DND-41 (cell line): ENCODE measurements around the gene PPP1R14B.
A peak's percentile ranks its signal among the peaks of the same experiment; 100 is the strongest.

ENCODE experiments used
- ATAC-seq: fragments of 200-7000 bp; cut with Tn5 transposase; 3 replicates; pipeline ENCODE4 v1.9.1; 2021; ENCODE audit warnings: low read depth; ENCODE audit not compliant: insufficient read depth
- DNase-seq: peaks from one replicate; pipeline ENCODE4 v3.0.0-alpha.2; 2020
- H2AFZ ChIP-seq: 2 replicates; pipeline ENCODE4 v1.6.0; 2012; ENCODE audit warnings: low read depth, low read length
- H3K27ac ChIP-seq: 2 replicates; pipeline ENCODE4 v1.5.1; 2012; ENCODE audit warnings: low read length, inconsistent platforms
- H3K27me3 ChIP-seq: fragments of 200-600 bp; sonication (generic); 2 replicates; pipeline ENCODE4 v1.6.0; 2012; ENCODE audit warnings: low read length, mild to moderate bottlenecking, inconsistent platforms; ENCODE audit not compliant: insufficient read depth, poor library complexity
- H3K36me3 ChIP-seq: 2 replicates; pipeline ENCODE4 v1.5.1; 2012; ENCODE audit warnings: low read length, inconsistent platforms; ENCODE audit not compliant: insufficient read depth
- H3K4me1 ChIP-seq: 2 replicates; pipeline ENCODE4 v1.5.1; 2012; ENCODE audit warnings: mild to moderate bottlenecking, low read length; ENCODE audit not compliant: insufficient read depth
- H3K4me2 ChIP-seq: 2 replicates; pipeline ENCODE4 v1.6.0; 2012; ENCODE audit warnings: mild to moderate bottlenecking, moderate library complexity, low read length, inconsistent platforms; ENCODE audit not compliant: insufficient read depth
- H3K4me3 ChIP-seq, 2 experiments: fragments of 200-600 bp in 1 of 2; shearing (Covaris generic) in 1 of 2; 2 replicates each; pipeline ENCODE4 v1.5.1; 2012 to 2016; ENCODE audit warnings: inconsistent platforms in 2 of 2, low read length in 2 of 2, mild to moderate bottlenecking in 2 of 2, low read depth in 1 of 2, moderate library complexity in 1 of 2
- H3K79me2 ChIP-seq: 2 replicates; pipeline ENCODE4 v1.6.0; 2012; ENCODE audit warnings: low read length, inconsistent platforms; ENCODE audit not compliant: insufficient read depth
- H3K9ac ChIP-seq: 2 replicates; pipeline ENCODE4 v1.6.0; 2012; ENCODE audit warnings: low read depth, mild to moderate bottlenecking, inconsistent platforms, low read length, moderate library complexity
- H3K9me3 ChIP-seq: 2 replicates; pipeline ENCODE4 v1.5.1; 2012; ENCODE audit warnings: low read length, moderate library complexity, mild to moderate bottlenecking, inconsistent platforms; ENCODE audit not compliant: insufficient read depth, severe bottlenecking
- H4K20me1 ChIP-seq: 2 replicates; pipeline ENCODE4 v1.6.0; 2012; ENCODE audit warnings: low read length; ENCODE audit not compliant: insufficient read depth
- CTCF ChIP-seq: IDR thresholded peaks from 2 replicates; pipeline ENCODE4 v1.5.1; 2012; ENCODE audit warnings: borderline replicate concordance, low read length, moderate library complexity, mild to moderate bottlenecking; ENCODE audit not compliant: poor library complexity, severe bottlenecking; ENCODE audit errors: extremely low read depth
- EZH2 ChIP-seq: IDR thresholded peaks from 3 replicates; pipeline ENCODE4 v1.6.1; 2012; ENCODE audit warnings: borderline replicate concordance, low read depth, mild to moderate bottlenecking, moderate library complexity, low read length, inconsistent platforms; ENCODE audit not compliant: severe bottlenecking

PPP1R14B gene

GRCh38 chr11:64229744-64230170 lies 17.0 kb downstream of the PPP1R14B start:
- Histone ChIP-seq H3K27ac (peak overlapping the region; percentile 75), H3K9ac (peak overlapping the region; percentile 78), H2AFZ (peak overlapping the region; percentile 78), H3K27me3 (no peaks in the 10 kb centered on the region), H3K4me3 (peak overlapping the region; percentile 53 to 64; a peak in 3 of 4 replicates), H4K20me1 (peaks cover 7% of the 10 kb centered on the region), H3K79me2 (peaks cover 32% of the 10 kb centered on the region), H3K36me3 (peaks cover 8% of the 10 kb centered on the region; the same call in 1 of the 2 replicates), H3K4me2 (peak overlapping the region; percentile 95), H3K4me1 (peaks cover 76% of the 10 kb centered on the region), H3K9me3 (no peaks in the 10 kb centered on the region)
- no peak for ATAC-seq
- no peak for TF ChIP-seq EZH2
- no peak for TF ChIP-seq CTCF
- no peak for DNase-seq

DNA sequence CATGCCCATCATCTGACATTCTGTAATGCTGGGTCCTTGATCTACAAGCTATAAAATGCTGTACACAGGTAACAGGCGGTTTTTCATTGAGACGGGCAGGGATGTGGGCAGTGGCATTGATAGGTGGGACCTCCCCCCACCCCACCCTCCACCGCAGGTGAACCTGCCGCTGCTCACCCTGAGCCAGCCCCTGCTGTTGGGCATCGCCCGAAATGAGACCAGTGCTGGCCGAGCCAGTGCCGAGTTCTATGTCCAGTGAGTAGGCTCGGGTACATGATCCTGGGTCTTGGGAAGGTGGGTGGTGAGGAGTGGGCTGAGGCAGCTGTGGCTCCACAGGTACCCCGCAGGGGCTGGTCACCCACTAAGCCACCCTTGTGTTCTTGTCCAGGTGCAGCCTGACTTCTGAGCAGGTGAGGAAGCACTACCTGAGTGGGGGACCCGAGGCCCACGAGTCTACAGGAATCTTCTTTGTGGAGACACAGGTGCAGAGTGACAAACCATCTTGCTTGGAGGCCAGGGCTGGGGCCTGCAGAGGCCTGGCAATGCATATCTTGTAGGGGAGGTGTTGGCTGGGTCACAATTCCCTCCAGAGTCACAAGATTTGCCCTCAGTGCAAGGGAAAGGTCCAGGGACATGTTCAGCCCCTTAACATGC lies 17.5 kb downstream of the PPP1R14B start:
- H3K9me3 ChIP-seq = no peaks in the 10 kb centered on the region
- H3K36me3 ChIP-seq = peaks cover 13% of the 10 kb centered on the region
- H4K20me1 ChIP-seq = peaks cover 7% of the 10 kb centered on the region
- H3K9ac ChIP-seq = peak overlapping the region; percentile 78
- peak overlapping the region in 1 of 2 experiments; percentile 64; a peak in 2 of 4 replicates for H3K4me3 ChIP-seq
- peak overlapping the region; percentile 75 for H3K27ac ChIP-seq
- no peaks in the 10 kb centered on the region for H3K27me3 ChIP-seq
- TF ChIP-seq EZH2 (no peak), CTCF (no peak)
- DNase-seq = no peak
- H3K4me2 ChIP-seq = peak overlapping the region; percentile 95
- H3K79me2 ChIP-seq = peaks cover 37% of the 10 kb centered on the region
- no peak overlapping the region for H2AFZ ChIP-seq
- ATAC-seq = no peak
- H3K4me1 ChIP-seq = peaks cover 81% of the 10 kb centered on the region

DNA sequence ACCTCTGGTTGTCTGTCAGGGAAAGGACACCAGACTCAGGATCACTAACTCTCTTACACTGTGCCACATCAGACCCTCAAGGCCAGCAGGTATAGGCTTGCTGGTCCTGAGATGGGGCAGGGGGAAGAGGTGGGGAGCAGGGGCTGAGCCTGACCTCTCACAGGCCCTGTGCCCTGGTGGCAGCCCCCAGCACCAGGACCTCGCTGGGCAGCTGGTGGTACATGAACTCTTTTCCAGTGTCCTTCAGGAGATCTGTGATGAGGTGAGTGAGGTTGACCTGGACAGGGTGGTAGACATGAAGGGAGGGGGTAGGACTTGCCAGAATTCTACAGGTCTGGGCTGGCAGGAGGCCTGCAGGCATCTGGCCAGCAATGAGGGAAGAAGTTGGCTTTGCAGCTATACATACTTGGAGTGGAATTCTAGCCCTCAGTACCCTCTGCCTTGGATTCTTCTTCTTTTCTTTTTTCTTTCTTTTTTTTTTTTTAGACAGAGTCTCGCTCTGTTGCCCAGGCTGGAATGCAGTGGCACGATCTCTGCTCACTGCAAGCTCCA lies 19.3 kb downstream of the PPP1R14B start:
- Histone ChIP-seq H3K4me1 (peaks cover 72% of the 10 kb centered on the region), H3K36me3 (peaks cover 29% of the 10 kb centered on the region), H3K4me2 (peak overlapping the region; percentile 96), H4K20me1 (peaks cover 7% of the 10 kb centered on the region), H2AFZ (no peak overlapping the region), H3K9me3 (no peaks in the 10 kb centered on the region), H3K9ac (peak overlapping the region; percentile 75), H3K27me3 (no peaks in the 10 kb centered on the region), H3K4me3 (peak overlapping the region in 1 of 2 experiments; percentile 81; a peak in 3 of 4 replicates), H3K27ac (peak overlapping the region; percentile 81), H3K79me2 (peaks cover 37% of the 10 kb centered on the region)
- no peak for ATAC-seq
- TF ChIP-seq CTCF = no peak
- TF ChIP-seq EZH2 = no peak
- DNase-seq = no peak
